GM12891 (cell line): ENCODE results near the gene PPP1R7.

Experiments
- DNase-seq: peaks from one replicate; pipeline ENCODE4 v3.0.0; 2011; ENCODE audit warnings: low spot score; ENCODE audit not compliant: insufficient read length
- FAIRE-seq: peaks from 2 replicates; lab custom pipeline; 2011; peaks lifted over from hg19 to GRCh38; lab: Jason Lieb, UNC
- PAX5 ChIP-seq: IDR thresholded peaks from 2 replicates; pipeline ENCODE4 v1.6.1; 2011; ENCODE audit warnings: low read length, moderate library complexity, mild to moderate bottlenecking; ENCODE audit not compliant: insufficient read depth, severe bottlenecking
- POLR2A ChIP-seq: IDR thresholded peaks from 2 replicates; pipeline ENCODE4 v1.6.1; 2011; ENCODE audit warnings: low read depth, low read length, control low read depth
- POLR2AphosphoS5 ChIP-seq: IDR thresholded peaks from 2 replicates; pipeline ENCODE4 v1.6.1; 2011; ENCODE audit warnings: low read depth, low read length, control low read depth
- POU2F2 ChIP-seq: IDR thresholded peaks from 2 replicates; pipeline ENCODE4 v1.6.1; 2011; ENCODE audit warnings: low read depth, mild to moderate bottlenecking, control low read depth, low read length, moderate library complexity
- SPI1 ChIP-seq: IDR thresholded peaks from 2 replicates; pipeline ENCODE4 v1.6.1; 2011; ENCODE audit warnings: low read depth, low read length, control low read depth
- TAF1 ChIP-seq: IDR thresholded peaks from 2 replicates; pipeline ENCODE4 v1.6.1; 2011; ENCODE audit warnings: low read depth, low read length, control low read depth

Gene PPP1R7

DNA sequence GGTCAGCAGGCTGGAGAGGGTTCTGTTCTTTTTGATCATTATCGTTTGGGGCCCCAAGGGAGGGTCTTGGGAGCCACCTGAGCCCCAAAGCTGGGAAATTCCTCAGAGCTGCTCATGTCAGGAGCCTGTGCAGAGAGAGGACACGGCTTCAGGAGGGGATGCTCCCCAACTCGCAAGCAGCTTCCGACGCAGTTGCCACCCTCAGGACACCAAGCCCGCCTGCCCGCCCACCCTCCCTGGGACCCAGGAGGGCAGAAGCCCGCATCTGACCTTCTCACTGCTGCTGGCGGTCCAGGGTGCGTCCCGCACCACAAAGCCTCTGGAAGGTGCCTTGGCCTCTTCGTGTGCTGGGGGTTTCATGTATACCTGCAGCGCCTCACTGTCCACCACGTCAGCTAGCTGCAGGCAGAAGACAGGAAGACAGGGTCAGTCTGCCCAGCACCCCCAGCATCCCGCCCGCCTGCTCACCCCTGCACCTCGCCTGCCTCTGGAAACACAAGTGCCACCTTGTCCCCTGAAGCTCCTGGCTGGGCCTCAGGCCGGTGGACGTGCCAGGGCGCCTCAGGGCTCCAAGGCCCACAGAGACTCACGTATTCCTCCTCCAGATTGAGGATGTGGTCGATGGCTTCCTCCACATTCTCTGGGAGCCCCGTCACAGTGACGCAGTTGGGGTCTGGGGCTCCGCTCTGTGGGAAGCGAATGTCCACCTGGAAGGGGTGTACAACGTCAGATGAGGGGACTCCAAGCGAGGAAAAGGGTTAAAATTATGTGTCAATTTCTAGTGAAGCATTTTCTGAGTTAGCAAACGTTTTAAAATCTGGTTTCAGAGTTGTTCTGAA, 79.5 kb downstream of the PPP1R7 start:
- TF ChIP-seq POLR2A (no peak), SPI1 (no peak), TAF1 (no peak), PAX5 (no peak), POU2F2 (no peak), POLR2AphosphoS5 (no peak; the same call in 1 of the 2 replicates)
- DNase-seq = no peak
- no peak for FAIRE-seq

DNA sequence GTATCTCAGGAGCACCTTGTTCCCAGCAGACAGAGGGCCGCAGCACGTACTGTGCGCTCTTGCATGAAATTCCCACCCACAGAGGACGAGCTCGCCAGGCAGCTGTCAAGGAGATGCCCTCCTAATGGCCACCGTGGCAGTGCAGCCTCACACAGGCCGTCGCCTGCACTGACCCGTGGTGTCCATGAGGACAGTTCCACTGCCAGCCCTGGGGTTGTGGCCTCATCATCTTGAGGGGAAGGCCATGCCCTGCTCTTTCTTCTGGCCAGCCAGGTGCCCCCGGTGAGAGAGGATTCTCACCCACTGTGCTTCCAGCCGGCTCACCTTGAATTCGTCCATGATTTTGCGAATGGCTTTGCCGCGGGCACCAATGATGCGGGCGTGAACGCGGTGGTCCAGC, 80.2 kb downstream of the PPP1R7 start:
- no peak for DNase-seq
- FAIRE-seq = no peak

DNA sequence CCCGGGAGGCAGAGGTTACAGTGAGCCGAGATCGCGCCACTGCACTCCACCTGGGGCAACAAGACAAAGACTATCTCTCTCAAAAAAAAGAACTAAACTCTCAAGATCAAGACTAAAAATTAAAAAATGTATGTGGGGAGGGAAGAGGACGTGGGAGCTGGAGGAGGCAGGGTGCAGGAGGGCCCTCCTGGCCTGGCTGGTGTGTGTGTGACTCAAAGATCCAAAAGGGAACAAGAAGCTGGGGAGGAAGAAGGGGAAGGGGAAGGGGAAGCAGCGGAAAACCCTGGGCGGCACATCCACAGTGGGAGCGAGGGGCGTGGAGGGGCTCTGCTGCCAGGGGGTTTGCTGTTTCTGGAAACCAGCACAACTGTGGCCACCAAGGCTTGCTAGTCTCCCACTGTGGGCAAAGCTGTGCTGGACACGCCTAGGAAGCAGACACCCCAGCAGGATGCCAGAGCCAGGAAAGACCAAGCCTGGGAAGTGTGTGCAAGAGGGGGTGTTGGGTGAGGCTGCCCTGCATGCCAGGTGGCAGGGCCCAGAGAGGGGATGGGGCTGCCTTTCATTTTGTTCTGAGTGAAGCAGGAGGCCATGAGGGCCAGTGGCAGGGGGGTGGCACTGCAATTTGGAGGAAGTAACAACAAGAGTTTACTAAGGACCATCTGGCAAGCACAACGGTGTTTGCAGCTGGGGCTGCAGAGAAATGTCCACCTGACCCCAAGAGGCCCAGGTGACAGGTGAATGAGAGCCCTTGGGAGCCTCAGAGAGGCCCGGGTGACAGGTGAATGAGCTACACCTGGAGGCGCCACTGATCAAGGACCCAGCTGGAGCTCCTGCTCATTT, 82.7 kb downstream of the PPP1R7 start:
- no peak for TF ChIP-seq TAF1
- no peak for TF ChIP-seq POU2F2
- TF ChIP-seq POLR2A = no peak
- no peak for TF ChIP-seq SPI1
- TF ChIP-seq POLR2AphosphoS5 = no peak; the same call in 1 of the 2 replicates
- TF ChIP-seq PAX5 = no peak
- DNase-seq (no peak), FAIRE-seq (no peak)

More for the DNA sequence above, 80.2 kb downstream of the PPP1R7 start:
- TF ChIP-seq PAX5 = no peak
